ENCODE measurements around the gene ITFG2. TPM values are rescaled to one million over a fixed set of nuclear protein-coding genes. Genes with fewer than 3 reads are reported as not detected.
A peak's percentile ranks its signal among the peaks of the same experiment; 100 is the strongest.

The ITFG2 gene
- total and polyA plus RNA-seq, 10 of the 15 experiments (the other 5 are each of a cell fraction or from before 2014, with no cell fraction given), result 21.2 to 39.5 (median 25.9) TPM

- SMC1A ChIA-PET (ENCODE audit: uncharacterized antibody, unreplicated experiment), result no interaction called here
- ATAC-seq, result peak; percentile 6
- in situ Hi-C loops (cut with MboI), result no loop called here
Measured at GRCh38 chr12:2794191-2794735, 18.2 kb upstream of the ITFG2 start.

GRCh38 chr12:2794736-2795289 is 17.7 kb upstream of the ITFG2 start, which contains the start of gene FKBP4:
Gene FKBP4 (plus strand): TSS chr12:2794970. CDS start chr12:2795140, 170 bp downstream.
- DNase-seq (ENCODE audit: low read depth, low spot score) (no peak), ATAC-seq (peak; percentile 92), FAIRE-seq (no peak)
- H3K79me2 ChIP-seq (ENCODE audit: control insufficient read depth, insufficient read depth, low read length), result peaks cover 25% of the 10 kb centered on the region
- peak within 1 kb of the TSS; percentile 58 for H3K27ac ChIP-seq (ENCODE audit: control insufficient read depth, insufficient read depth)
- H2AFZ ChIP-seq (ENCODE audit: control insufficient read depth, low read depth, low read length), result peak within 1 kb of the TSS; percentile 89
- POLR2A ChIA-PET, result interaction anchor here (0.8 to 1.5 kb wide), 3 partner anchors 9 to 17 kb away, joined by 3 to 4 read pairs (median 3); partner anchors contain the start of gene ITFG2
- no TSS peak for BruUV-seq (replicated peaks)
- in situ Hi-C loops (cut with MboI) (no loop called here), intact Hi-C loops (cut with micrococcal nuclease; ENCODE audit: unreplicated experiment) (loop anchor here (1.0 kb wide), 1 partner anchor 17 kb away; the partner anchor contains the start of gene ITFG2)
- H3K27me3 ChIP-seq (replicated peaks in 1 of 2; ENCODE audit: control insufficient read depth in 2 of 2, insufficient read depth in 2 of 2, low read length in 1 of 2), result peaks cover 0 to 3% of the 10 kb centered on the region in 2 experiments; a peak in 1 of 4 replicates
- RAD21 ChIA-PET (ENCODE audit: unreplicated experiment), result interaction anchor here (0.7 to 1.0 kb wide), 2 partner anchors 17 to 19 kb away, joined by 3 read pairs; partner anchors contain the start of gene ITFG2
- H3K9ac ChIP-seq (ENCODE audit: control insufficient read depth, insufficient read depth, low read length), result peak within 1 kb of the TSS; percentile 78; the same call in 1 of the 2 replicates
- WGBS (ENCODE audit: insufficient coverage, insufficient replicate concordance, low lambda C conversion rate, missing lambda C conversion rate), result 1% methylated on average over 44 of the region's 63 CpGs
- peak within 1 kb of the TSS; percentile 92 for H3K4me2 ChIP-seq (ENCODE audit: control insufficient read depth, insufficient read depth)
- no peaks in the 10 kb centered on the region; the same call in none of the 2 replicates for H4K20me1 ChIP-seq (ENCODE audit: control insufficient read depth, insufficient read depth)
- H3K9me3 ChIP-seq (replicated peaks; ENCODE audit: control insufficient read depth, insufficient read depth, low read length), result no peaks in the 10 kb centered on the region
- SMC1A ChIA-PET (ENCODE audit: uncharacterized antibody, unreplicated experiment), result no interaction called here
- CTCF ChIA-PET, result interaction anchor here (0.6 to 2.6 kb wide), 4 partner anchors 10 to 18 kb away, joined by 3 to 25 read pairs (median 6); partner anchors contain the start of gene ITFG2
- peak within 1 kb of the TSS; percentile 90 for H3K4me3 ChIP-seq
- no peaks in the 10 kb centered on the region; the same call in 1 of the 2 replicates for H3K4me1 ChIP-seq (ENCODE audit: control insufficient read depth, insufficient read depth, low read length)
- peaks cover 6 to 17% of the 10 kb centered on the region in 2 experiments; a peak in 3 of 4 replicates for H3K36me3 ChIP-seq (ENCODE audit: control insufficient read depth in 2 of 2, insufficient read depth in 2 of 2, low read length in 1 of 2)
- TF ChIP-seq ZNF687 (IDR thresholded peaks at IDR 0.05), result peak; percentile 70; the same call in 1 of the 2 replicates
- TF ChIP-seq ZBTB11 (CRISPR knock-in tag; IDR thresholded peaks at IDR 0.05), result no peak
- peak; percentile 89 for TF ChIP-seq POLR2A (IDR thresholded peaks at IDR 0.05; ENCODE audit: low read depth, low read length)
- TF ChIP-seq CREB1 (IDR thresholded peaks at IDR 0.05; ENCODE audit: low read depth), result no peak

More at GRCh38 chr12:2794191-2794735, 18.2 kb upstream of the ITFG2 start:
- DNase-seq (ENCODE audit: low read depth, low spot score), result no peak
- H3K79me2 ChIP-seq (ENCODE audit: control insufficient read depth, insufficient read depth, low read length), result peaks cover 25% of the 10 kb centered on the region
- no peak overlapping the region for H3K27ac ChIP-seq (ENCODE audit: control insufficient read depth, insufficient read depth)
- no TSS peak for BruUV-seq (replicated peaks)
- H3K27me3 ChIP-seq (replicated peaks in 1 of 2; ENCODE audit: control insufficient read depth in 2 of 2, insufficient read depth in 2 of 2, low read length in 1 of 2), result peaks cover 0 to 3% of the 10 kb centered on the region in 2 experiments; a peak in 1 of 4 replicates
- ChIA-PET POLR2A (interaction anchor here (0.8 to 1.5 kb wide), 3 partner anchors 10 to 18 kb away, joined by 3 to 4 read pairs (median 3); partner anchors contain the start of gene ITFG2), CTCF (interaction anchor here (0.7 kb wide), 1 partner anchor 18 kb away, joined by 3 read pairs; no protein-coding TSS in a partner anchor), RAD21 (ENCODE audit: unreplicated experiment) (interaction anchor here (0.7 to 1.0 kb wide), 2 partner anchors 18 to 19 kb away, joined by 3 read pairs; partner anchors contain the start of gene ITFG2)
- H3K9ac ChIP-seq (ENCODE audit: control insufficient read depth, insufficient read depth, low read length), result peak overlapping the region; percentile 59; the same call in 1 of the 2 replicates
- WGBS (ENCODE audit: insufficient coverage, insufficient replicate concordance, low lambda C conversion rate, missing lambda C conversion rate), result 22% methylated on average over 34 of the region's 49 CpGs
- intact Hi-C loops (cut with micrococcal nuclease; ENCODE audit: unreplicated experiment), result no loop called here
- peak overlapping the region; percentile 90 for H3K4me3 ChIP-seq
- no peaks in the 10 kb centered on the region; the same call in none of the 2 replicates for H4K20me1 ChIP-seq (ENCODE audit: control insufficient read depth, insufficient read depth)
- TF ChIP-seq NR2C2 (IDR thresholded peaks at IDR 0.05; ENCODE audit: borderline replicate concordance, control insufficient read depth, insufficient read length, low read depth), result no peak
- no peak for TF ChIP-seq MTA2 (IDR thresholded peaks at IDR 0.05; ENCODE audit: low read depth)
- TF ChIP-seq LARP7 (IDR thresholded peaks at IDR 0.05), result 0 out of 2 replicates have a peak, but pooled peaks have one; percentile 31
- no peak for TF ChIP-seq CEBPB (IDR thresholded peaks at IDR 0.05; ENCODE audit: borderline replicate concordance in 1 of 2, low read depth in 2 of 2, low read length in 2 of 2)
- no peak for TF ChIP-seq FOS (IDR thresholded peaks at IDR 0.05; ENCODE audit: borderline replicate concordance, extremely low read depth, insufficient read length)
- TF ChIP-seq ZSCAN29 (IDR thresholded peaks at IDR 0.05), result peak; percentile 95
- FAIRE-seq, result no peak
- peak overlapping the region; percentile 58 for H2AFZ ChIP-seq (ENCODE audit: control insufficient read depth, low read depth, low read length)
- H3K4me2 ChIP-seq (ENCODE audit: control insufficient read depth, insufficient read depth), result peak overlapping the region; percentile 80
- H3K4me1 ChIP-seq (ENCODE audit: control insufficient read depth, insufficient read depth, low read length), result no peaks in the 10 kb centered on the region; the same call in 1 of the 2 replicates
- H3K9me3 ChIP-seq (replicated peaks; ENCODE audit: control insufficient read depth, insufficient read depth, low read length), result no peaks in the 10 kb centered on the region
- peaks cover 3 to 13% of the 10 kb centered on the region in 2 experiments; a peak in 3 of 4 replicates for H3K36me3 ChIP-seq (ENCODE audit: control insufficient read depth in 2 of 2, insufficient read depth in 2 of 2, low read length in 1 of 2)

Measured in GM12878 (cell line).